GM10847 (cell line): ENCODE data around the gene OR1L8.
"Not testable (repeated sequence)": the region's sequence is repeated elsewhere in the genome, so short reads cannot be mapped to it uniquely, and the experiment has no call there.

Experiments used
- POLR2A ChIP-seq: IDR thresholded peaks from 2 replicates; pipeline ENCODE4 v1.6.1; 2011; ENCODE audit not compliant: insufficient read length; ENCODE audit errors: extremely low read depth

OR1L8 gene, protein sequence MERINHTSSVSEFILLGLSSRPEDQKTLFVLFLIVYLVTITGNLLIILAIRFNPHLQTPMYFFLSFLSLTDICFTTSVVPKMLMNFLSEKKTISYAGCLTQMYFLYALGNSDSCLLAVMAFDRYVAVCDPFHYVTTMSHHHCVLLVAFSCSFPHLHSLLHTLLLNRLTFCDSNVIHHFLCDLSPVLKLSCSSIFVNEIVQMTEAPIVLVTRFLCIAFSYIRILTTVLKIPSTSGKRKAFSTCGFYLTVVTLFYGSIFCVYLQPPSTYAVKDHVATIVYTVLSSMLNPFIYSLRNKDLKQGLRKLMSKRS

DNA sequence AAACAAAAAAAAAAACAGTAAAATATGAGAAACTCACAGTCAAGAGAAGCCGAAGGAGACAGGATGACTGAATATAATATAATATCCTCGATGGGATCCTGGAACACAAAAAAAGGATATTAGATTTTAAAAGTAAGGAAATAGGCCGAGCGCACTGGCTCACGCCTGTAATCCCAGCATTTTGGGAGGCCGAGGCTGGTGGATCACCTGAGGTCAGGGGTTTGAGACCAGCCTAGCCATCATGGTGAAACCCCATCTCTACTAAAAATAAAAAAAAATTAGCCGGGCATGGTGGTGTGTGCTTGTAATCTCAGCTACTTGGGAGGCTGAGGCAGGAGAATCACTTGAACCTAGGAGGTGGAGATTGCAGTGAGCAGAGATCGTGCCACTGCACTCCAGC lies at the start of gene OR1L8:
Gene OR1L8 (minus strand): TSS at position 101 of the 400 bp plus-strand sequence. CDS start 14,907 bp downstream, outside the sequence.
- TF ChIP-seq POLR2A, result not testable (repeated sequence)

DNA sequence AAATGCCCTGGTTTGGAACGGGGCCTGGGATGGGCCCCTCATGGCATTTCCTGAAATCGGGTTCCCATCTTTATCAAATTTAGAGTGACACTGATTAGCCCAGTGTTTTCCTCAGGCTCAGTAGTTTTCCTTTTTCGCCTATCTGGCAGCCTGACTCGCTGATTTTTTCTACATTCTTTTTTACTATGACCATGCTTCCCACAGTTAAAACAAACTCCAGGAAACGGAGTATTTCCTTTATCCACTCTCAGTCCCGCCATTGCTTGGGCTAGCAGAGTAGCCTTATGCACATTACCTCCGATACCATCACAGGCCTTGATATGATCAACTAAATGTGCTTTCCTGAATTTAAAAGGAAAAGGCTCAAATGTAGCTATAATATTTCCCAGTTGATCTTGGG lies 36.8 kb upstream of the OR1L8 start:
- TF ChIP-seq POLR2A, result no peak

DNA sequence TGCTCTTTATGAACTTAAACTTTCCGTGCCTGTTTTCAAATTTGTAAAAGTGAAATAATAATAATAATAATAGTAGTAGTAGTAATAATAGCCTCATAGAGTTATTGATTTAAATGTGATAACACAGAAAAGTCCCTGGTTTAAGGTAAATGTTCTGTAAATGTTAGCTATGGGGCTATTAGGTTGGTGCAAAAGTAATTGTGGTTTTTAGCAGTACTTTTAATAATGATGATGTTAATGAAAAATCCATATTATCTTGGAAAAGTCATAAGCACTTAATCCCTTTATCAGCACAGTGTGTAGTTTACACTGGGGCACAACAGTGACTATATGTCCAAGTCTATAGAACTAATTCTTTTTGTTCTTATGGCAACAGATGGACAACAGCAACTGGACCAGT lies 31.2 kb upstream of the OR1L8 start, which contains the start of gene OR1Q1:
Gene OR1Q1 (plus strand): TSS at position 377 of the 400 bp plus-strand sequence. CDS start 0 bp downstream, at position 377.
- no peak for TF ChIP-seq POLR2A

DNA sequence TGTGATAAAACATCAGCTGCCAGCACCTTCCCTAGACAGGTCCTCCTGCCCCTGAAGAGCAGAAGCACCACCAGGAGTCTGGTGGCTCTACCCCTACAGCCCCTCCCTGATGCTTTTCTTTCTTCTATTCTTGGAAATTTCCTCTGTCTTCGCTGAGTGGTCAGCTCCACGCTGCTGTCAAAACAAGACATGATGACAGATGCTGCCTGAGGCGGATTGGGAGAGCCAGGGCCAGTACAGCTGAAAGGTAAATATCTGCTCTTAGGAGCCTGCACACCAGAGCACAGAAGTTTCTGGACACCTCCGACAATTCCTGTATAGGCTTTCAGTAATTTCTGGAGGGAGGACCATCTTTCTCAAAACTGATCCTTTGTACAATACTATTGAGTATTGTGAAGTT lies 26.6 kb upstream of the OR1L8 start:
- no peak for TF ChIP-seq POLR2A

DNA sequence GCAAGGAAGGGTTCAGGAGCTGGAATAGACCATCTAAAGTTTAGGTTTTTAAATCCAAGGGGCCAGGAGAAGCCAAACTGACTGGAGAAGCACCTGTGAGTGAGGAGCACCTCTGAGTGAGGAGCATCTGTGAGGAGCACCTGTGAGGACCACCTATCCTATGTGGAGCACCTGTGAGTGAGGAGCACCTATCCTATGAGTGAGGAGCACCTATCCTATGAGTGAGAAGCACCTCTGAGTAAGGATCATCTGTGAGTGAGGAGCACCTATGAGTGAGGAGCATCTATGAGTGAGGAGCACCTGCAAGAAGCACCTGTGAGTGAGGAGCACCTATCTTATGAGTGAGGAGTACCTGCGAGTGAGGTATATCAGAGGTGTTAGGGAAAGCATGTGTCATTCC lies 23.4 kb upstream of the OR1L8 start:
- no peak for TF ChIP-seq POLR2A

DNA sequence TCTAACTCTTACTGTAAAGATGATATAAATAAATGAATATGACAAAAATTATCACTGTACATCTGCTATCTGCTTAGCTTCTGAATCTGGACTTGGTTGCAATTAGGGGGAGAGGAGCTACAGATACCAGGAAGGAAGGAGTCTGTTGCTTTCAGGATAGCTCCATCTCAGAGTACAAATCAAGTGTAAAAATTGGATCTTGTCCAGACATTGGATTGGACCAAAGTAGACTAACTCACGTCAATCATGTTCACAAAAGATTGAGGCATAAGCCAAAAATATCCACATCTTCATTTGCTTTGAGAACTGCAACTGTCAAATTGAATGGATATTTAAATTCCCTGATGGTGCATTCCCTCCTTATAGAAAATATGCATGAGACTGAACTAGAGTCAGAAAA lies 22.5 kb upstream of the OR1L8 start:
- no peak for TF ChIP-seq POLR2A

DNA sequence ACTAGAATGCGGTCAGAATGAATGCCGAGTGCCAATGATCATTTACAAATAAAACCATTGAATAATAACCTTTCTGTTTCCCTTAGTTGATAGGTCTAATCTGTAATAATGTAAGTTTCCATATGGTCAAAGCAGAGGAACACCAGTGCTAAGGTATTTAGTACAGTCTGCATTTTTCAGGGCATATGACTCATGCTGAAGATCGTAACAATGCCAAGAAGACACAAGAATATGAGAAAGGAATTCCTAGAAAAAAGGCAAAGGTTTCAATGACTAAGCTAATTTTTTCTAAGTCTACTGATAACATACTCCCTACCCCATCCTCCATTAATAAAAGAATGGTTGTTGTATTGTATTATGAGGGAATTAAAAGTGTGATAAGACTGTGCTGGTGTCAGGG lies 2.8 kb downstream of the OR1L8 start:
- TF ChIP-seq POLR2A, result no peak

DNA sequence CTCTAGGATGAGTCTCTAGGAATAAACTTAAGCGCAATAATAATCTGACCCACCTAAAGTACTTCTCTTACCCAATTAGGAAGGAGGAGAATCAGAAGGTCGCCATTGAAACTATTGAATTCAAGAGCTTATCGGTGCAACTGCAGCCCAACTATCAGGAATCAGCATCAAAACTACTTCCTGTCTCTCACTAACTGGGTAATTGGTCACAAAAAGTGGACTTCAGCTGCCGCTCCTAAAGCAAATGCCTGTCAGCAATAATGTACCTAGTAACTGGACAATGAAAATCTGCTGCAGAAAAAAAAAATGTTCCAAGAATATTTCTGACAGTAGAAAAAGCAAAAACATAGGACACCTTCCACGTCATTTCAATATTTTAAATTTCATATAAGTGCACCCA lies 3.3 kb downstream of the OR1L8 start:
- no peak for TF ChIP-seq POLR2A

DNA sequence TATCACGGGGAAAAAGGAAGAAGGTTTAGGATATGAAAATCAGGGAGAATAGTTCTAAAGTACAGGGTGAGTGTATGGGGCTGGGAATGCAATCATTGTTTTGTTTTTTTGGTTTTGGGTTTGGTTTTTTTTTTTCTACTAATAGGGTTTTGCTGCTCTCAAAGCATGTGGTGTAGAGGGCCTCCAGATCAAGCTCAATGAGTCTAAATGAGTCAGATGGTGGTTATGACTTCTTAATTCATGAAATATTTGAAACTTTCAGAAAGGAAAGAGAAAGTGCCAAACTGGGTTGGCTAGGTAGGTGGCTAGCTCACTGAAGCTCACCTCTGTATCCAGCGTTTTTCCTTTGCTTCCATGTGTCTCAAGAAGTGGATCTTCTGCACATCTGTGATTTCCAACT lies 10.7 kb downstream of the OR1L8 start:
- no peak for TF ChIP-seq POLR2A

DNA sequence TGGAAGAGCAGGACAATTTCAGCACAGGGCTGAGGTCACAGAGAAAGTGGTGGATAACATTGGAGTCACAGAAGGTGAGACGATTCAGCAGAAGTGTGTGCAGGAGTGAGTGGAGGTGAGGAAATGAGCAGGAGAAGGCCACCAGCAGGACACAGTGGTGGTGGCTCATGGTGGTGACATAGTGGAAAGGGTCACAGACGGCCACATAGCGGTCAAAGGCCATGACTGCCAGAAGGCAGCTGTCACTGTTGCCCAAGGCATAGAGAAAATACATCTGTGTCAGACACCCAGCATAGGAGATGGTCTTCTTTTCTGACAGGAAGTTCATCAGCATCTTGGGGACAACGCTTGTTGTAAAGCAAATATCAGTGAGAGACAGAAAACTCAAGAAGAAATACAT lies 15.3 kb downstream of the OR1L8 start:
- no peak for TF ChIP-seq POLR2A

DNA sequence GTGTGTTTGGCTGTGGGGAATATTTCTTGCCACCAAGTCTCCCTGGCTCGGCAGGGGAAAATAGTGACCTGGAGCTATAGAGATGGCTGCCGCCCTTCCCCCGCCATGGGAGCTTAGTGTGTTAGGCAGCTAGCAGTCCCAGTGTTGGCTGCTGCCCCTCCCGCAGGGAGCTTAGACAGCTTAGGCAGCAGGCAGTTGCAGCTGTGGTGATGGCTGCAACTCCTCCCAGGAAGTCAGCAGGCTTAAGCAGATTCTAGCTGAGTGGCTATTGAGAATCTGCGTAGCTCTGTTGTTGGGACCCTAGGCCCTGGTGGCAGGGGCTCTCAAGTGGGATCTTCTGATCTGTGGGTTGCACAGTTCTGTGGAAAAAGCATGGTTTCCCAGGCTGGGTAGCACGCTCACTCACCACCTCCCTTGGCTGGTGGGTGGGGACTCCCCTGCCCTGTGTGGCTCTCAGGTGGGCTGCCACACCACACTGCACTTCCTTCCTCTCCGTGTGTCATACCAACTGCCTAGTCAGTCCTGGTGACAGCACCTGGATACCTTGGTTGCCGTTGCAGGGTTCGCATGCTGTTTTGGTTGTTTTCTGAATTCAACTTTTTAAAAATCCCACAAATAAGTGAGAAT lies 20.9 kb downstream of the OR1L8 start:
- TF ChIP-seq POLR2A, result no peak

DNA sequence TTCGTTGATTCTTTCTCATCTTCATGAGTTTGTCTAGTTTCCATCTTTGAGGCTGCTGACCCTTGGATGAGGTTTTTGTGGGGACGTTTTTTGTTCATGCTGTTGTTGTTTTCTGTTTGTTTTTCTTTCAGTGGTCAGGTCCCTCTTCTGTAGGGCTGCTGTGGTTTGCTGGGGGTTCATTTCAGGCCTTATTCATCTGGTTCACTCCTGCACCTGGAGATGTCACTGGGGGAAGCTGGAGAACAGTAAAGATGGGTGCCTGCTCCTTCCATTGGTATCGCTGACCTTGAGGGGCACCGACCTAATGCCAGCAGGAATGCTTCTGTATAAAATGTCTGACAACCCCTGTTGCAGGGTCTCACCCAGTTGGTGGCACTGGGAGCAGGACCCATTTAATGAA lies 21.7 kb downstream of the OR1L8 start:
- TF ChIP-seq POLR2A, result no peak

DNA sequence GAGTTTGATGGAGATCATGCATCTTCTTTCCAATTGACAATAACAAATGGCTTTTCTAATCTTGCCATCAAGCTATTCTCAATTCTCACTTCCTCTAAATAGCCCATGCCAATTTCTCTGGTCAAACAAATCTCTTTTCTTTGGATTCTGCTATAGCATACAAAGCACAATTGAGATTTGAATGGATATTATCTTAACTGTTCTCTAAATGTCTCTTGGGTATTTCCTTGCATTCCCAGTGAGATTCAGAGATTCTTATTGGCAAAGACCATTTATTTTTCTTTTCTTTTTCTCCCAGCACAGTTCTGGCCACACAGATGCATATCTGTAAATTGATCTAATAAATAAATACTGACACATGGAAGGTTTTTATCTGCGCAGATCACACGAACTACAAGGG lies 30.4 kb downstream of the OR1L8 start, which contains the start of gene OR1N2:
Gene OR1N2 (plus strand): TSS at position 301 of the 400 bp plus-strand sequence. CDS start 100 bp downstream, outside the sequence.
- no peak for TF ChIP-seq POLR2A

DNA sequence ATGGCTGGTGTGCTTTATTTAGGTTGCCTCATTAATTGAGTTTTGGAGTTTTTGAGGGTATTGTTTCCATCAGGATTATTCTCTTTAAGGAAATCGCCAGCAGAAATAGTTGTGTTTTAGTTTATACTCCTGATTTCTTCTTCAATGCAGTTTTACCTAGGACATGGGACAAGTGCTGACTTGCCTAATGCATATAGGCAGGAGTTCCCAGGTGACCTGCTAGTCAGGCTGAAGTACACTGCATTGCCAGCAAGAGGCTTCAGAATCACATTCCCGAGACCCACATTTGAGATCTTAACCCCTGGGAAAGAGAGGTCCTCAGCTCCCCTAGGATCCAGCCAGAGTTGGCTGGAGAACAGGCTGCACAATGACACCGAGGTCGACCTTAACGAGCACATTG lies 31.8 kb downstream of the OR1L8 start:
- TF ChIP-seq POLR2A, result no peak

DNA sequence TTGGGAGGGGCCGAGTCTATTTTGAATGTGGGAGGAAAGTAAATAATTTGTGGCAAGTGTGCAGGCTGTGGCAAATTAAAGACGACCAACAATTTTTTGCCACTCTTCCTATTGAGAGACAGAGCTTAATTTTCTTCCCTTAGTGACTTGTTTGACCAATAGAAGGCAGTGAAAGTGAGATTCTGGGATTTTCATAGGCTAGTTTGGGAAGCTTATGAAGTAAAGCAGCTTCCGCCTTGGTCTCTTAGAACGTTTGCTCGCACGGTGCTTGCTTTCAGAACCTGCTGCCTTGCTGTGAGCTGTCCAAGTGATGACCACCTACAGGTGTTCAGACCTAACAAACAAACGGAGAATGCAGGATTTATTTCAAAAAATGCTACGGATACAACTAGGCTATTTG lies 37.0 kb downstream of the OR1L8 start:
- TF ChIP-seq POLR2A, result no peak

DNA sequence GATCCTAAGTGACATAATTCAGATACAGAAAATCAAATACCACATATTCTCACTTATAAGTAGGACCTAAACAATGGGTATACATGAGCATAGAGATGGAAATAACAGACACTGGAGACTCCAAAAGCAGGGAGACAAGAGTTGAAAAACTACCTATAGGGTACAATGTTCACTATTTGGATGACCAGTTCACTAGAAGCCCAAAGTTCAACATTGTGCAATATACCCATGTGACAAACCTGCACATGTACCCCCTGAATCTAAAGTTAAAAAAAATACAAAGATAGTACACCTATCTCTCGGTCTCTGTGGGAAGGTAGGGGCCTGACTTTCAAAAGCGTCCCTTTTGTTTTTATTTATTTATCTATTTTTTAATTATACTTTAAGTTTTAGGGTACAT lies 44.4 kb downstream of the OR1L8 start:
- TF ChIP-seq POLR2A, result no peak

DNA sequence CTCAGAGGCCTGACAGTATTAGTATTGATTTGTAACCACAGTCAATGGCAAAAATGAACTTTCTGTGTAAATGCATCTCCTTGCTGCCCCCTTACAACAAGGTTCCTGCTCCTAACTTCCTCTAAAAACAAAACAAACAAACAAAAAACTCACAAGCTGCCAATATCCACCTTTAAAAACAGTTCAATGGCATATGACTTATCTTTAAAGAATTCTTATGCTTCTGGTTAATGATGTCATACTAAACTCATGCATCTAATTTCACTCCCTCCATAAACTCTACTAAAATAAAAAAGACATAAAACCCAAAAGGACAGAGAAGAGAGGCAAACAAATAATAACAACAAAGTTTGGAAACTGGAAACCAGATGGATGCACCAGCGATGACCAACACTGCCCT lies 47.0 kb downstream of the OR1L8 start:
- no peak for TF ChIP-seq POLR2A
